Right ventricle myocardium inferior (tissue), 1 donor: ENCODE data around the gene PTCD1. TPM values are rescaled to one million over a fixed set of nuclear protein-coding genes. Genes with fewer than 3 reads are reported as not detected.

Source experiments
- ATAC-seq: fragments of 200-7000 bp; cut with Tn5 transposase; one replicate; pipeline ENCODE4 v1.9.1; 2020; ENCODE audit warnings: mild to moderate bottlenecking, moderate library complexity
- DNase-seq: peaks from one replicate; pipeline ENCODE4 v3.0.0; 2021; ENCODE audit errors: missing footprints
- intact Hi-C: fragments of 100-400 bp; cut with DNase I; formaldehyde crosslinking; loops from one replicate; pipeline ENCODE4 v1.11.0; 2022
- long read RNA-seq: library from polyadenylated mRNA; unstranded; transcript quantifications from one replicate; pipeline ENCODE4 v2.0.0, GENCODE V29; 2021
- total RNA-seq: library from RNA; stranded (reverse); fragmentation: NEBNext Ultra II Directional; extraction: Animal tissue kit (Norgen Biotek cat#: 25700); gene quantifications from one replicate; pipeline ENCODE4 v1.2.1, GENCODE V29; 2021
- donor health status: DM: no; HTN: yes; CAD: no; lungs with severe emphysema.

The PTCD1 gene
- 3.6 TPM for total RNA-seq
- long read RNA-seq, full-length matches to known transcripts = 9 of 12 reads
- long read RNA-seq, partial matches to known transcripts = 0 of 12 reads
- long read RNA-seq, other reads (novel, unspliced or antisense) = 3 of 12 reads

- ATAC-seq (peak; percentile 98), DNase-seq (peak; percentile 97)
- intact Hi-C loops = loop anchor here (2.0 kb wide), 1 partner anchor 66 kb away; the partner anchor contains the start of gene ZKSCAN5
Measured at GRCh38 chr7:99438573-99439480, at the start of gene PTCD1, which contains the start of gene CPSF4. TSS of gene PTCD1 (minus strand) at chr7:99438798. CDS start at chr7:99435242, 3,556 bp downstream. TSS of gene CPSF4 (plus strand) at chr7:99438943. CDS start at chr7:99439083, 140 bp downstream.

GRCh38 chr7:99485094-99485493, 46.5 kb upstream of the PTCD1 start:
- intact Hi-C loops = no loop called here
- no peak for DNase-seq

GRCh38 chr7:99478464-99479440, 40.2 kb upstream of the PTCD1 start:
- DNase-seq (no peak), ATAC-seq (peak; percentile 35)
- intact Hi-C loops = no loop called here

More at GRCh38 chr7:99485094-99485493, 46.5 kb upstream of the PTCD1 start:
- ATAC-seq = no peak

GRCh38 chr7:99476107-99476506, 37.5 kb upstream of the PTCD1 start:
- DNase-seq (no peak), ATAC-seq (no peak)
- intact Hi-C loops = no loop called here

GRCh38 chr7:99473315-99473596, 34.7 kb upstream of the PTCD1 start:
- intact Hi-C loops = loop anchor here (2.0 kb wide), 1 partner anchor 32 kb away; the partner anchor contains the start of gene ZKSCAN5
- DNase-seq = no peak
- ATAC-seq = no peak

- ATAC-seq (peak; percentile 99), DNase-seq (peak; percentile 100)
- intact Hi-C loops = loop anchor here (2.0 kb wide), 1 partner anchor 32 kb away; the partner anchor contains the start of gene ZKSCAN5
Measured at GRCh38 chr7:99472561-99473314, 34.1 kb upstream of the PTCD1 start, which contains the start of gene ZNF789. TSS of gene ZNF789 (plus strand) at chr7:99472890. CDS start at chr7:99476457, 3,567 bp downstream.

GRCh38 chr7:99469381-99470065, 30.9 kb upstream of the PTCD1 start:
- ATAC-seq (no peak), DNase-seq (no peak)
- intact Hi-C loops = no loop called here

GRCh38 chr7:99468336-99468918, 29.8 kb upstream of the PTCD1 start:
- intact Hi-C loops = no loop called here
- DNase-seq (no peak), ATAC-seq (no peak)

- DNase-seq (no peak), ATAC-seq (peak; percentile 11)
- intact Hi-C loops = no loop called here
Measured at GRCh38 chr7:99465421-99465768, 26.8 kb upstream of the PTCD1 start.

GRCh38 chr7:99461221-99461620, 22.6 kb upstream of the PTCD1 start:
- ATAC-seq (no peak), DNase-seq (no peak)
- intact Hi-C loops = no loop called here

GRCh38 chr7:99460651-99461050, 22.1 kb upstream of the PTCD1 start:
- ATAC-seq (no peak), DNase-seq (no peak)
- intact Hi-C loops = no loop called here

- DNase-seq = no peak
- ATAC-seq = no peak
- intact Hi-C loops = no loop called here
Measured at GRCh38 chr7:99459087-99459486, 20.5 kb upstream of the PTCD1 start.

- intact Hi-C loops = no loop called here
- no peak for ATAC-seq
- DNase-seq = no peak
Measured at GRCh38 chr7:99457650-99458493, 19.3 kb upstream of the PTCD1 start.

- ATAC-seq = no peak
- no peak for DNase-seq
- intact Hi-C loops = no loop called here
Measured at GRCh38 chr7:99457050-99457649, 18.6 kb upstream of the PTCD1 start.

- no peak for DNase-seq
- intact Hi-C loops = no loop called here
Measured at GRCh38 chr7:99456288-99456687, 17.7 kb upstream of the PTCD1 start.

GRCh38 chr7:99455874-99456273, 17.3 kb upstream of the PTCD1 start:
- intact Hi-C loops = no loop called here
- no peak for DNase-seq
- ATAC-seq = no peak

More at GRCh38 chr7:99456288-99456687, 17.7 kb upstream of the PTCD1 start:
- ATAC-seq = no peak
